ENCODE results near the gene ACAT2. TPM values are rescaled to one million over a fixed set of nuclear protein-coding genes. Genes with fewer than 3 reads are reported as not detected.

The ACAT2 gene
- total RNA-seq, 1 experiment from 2014 or later, result 46.0 TPM

- TF ChIP-seq CTCF (IDR thresholded peaks at IDR 0.05; ENCODE audit: unreplicated experiment), result no peak
- Mint-ChIP-seq H3K9me3 (ENCODE audit: unreplicated experiment) (no peaks in the 10 kb centered on the region), H3K36me3 (ENCODE audit: insufficient read depth, unreplicated experiment) (peaks cover 100% of the 10 kb centered on the region), H3K27me3 (ENCODE audit: insufficient read depth, unreplicated experiment) (no peaks in the 10 kb centered on the region), H3K4me1 (ENCODE audit: insufficient read depth, unreplicated experiment) (no peaks in the 10 kb centered on the region), H3K27ac (ENCODE audit: low read depth, unreplicated experiment) (no peak overlapping the region), H3K4me3 (ENCODE audit: unreplicated experiment) (no peak overlapping the region)
- no peak for DNase-seq (ENCODE audit: unreplicated experiment)
- POLR2A ChIA-PET, result interaction anchor here (0.7 to 2.5 kb wide), 10 partner anchors 9 to 60 kb away, joined by 3 to 10 read pairs (median 4); partner anchors contain the start of gene SOD2
- intact Hi-C loops (cut with micrococcal nuclease), result no loop called here
- CTCF ChIA-PET, result interaction anchor here (0.7 to 1.5 kb wide), 2 partner anchors 14 to 25 kb away, joined by 3 to 4 read pairs; no protein-coding TSS in a partner anchor
- BruUV-seq (replicated peaks), result no TSS peak
Observed at GRCh38 chr6:159751448-159751847, 10.4 kb upstream of the ACAT2 start.

- no peak for DNase-seq (ENCODE audit: unreplicated experiment)
- Mint-ChIP-seq H3K36me3 (ENCODE audit: insufficient read depth, unreplicated experiment) (peaks cover 100% of the 10 kb centered on the region), H3K4me3 (ENCODE audit: unreplicated experiment) (no peak overlapping the region), H3K4me1 (ENCODE audit: insufficient read depth, unreplicated experiment) (peaks cover 1% of the 10 kb centered on the region), H3K27me3 (ENCODE audit: insufficient read depth, unreplicated experiment) (no peaks in the 10 kb centered on the region), H3K27ac (ENCODE audit: low read depth, unreplicated experiment) (no peak overlapping the region), H3K9me3 (ENCODE audit: unreplicated experiment) (no peaks in the 10 kb centered on the region)
- intact Hi-C loops (cut with micrococcal nuclease), result no loop called here
- TF ChIP-seq CTCF (IDR thresholded peaks at IDR 0.05; ENCODE audit: unreplicated experiment), result no peak
- BruUV-seq (replicated peaks), result no TSS peak
- CTCF ChIA-PET, result no interaction called here
- POLR2A ChIA-PET, result interaction anchor here (0.7 to 2.5 kb wide), 4 partner anchors 7 to 36 kb away, joined by 3 to 10 read pairs (median 6); partner anchors contain the start of gene TCP1
Observed at GRCh38 chr6:159753081-159753872, 8.6 kb upstream of the ACAT2 start.

GRCh38 chr6:159754401-159754800 lies 7.4 kb upstream of the ACAT2 start:
- BruUV-seq (replicated peaks), result no TSS peak
- H3K9me3 Mint-ChIP-seq (ENCODE audit: unreplicated experiment), result no peaks in the 10 kb centered on the region
- peaks cover 100% of the 10 kb centered on the region for H3K36me3 Mint-ChIP-seq (ENCODE audit: insufficient read depth, unreplicated experiment)
- H3K27ac Mint-ChIP-seq (ENCODE audit: low read depth, unreplicated experiment), result no peak overlapping the region
- intact Hi-C loops (cut with micrococcal nuclease), result no loop called here
- peaks cover 5% of the 10 kb centered on the region for H3K4me1 Mint-ChIP-seq (ENCODE audit: insufficient read depth, unreplicated experiment)
- no peak overlapping the region for H3K4me3 Mint-ChIP-seq (ENCODE audit: unreplicated experiment)
- CTCF ChIA-PET, result interaction anchor here (0.7 kb wide), 1 partner anchor 62 kb away, joined by 3 read pairs; no protein-coding TSS in a partner anchor
- POLR2A ChIA-PET, result no interaction called here
- H3K27me3 Mint-ChIP-seq (ENCODE audit: insufficient read depth, unreplicated experiment), result no peaks in the 10 kb centered on the region
- TF ChIP-seq CTCF (IDR thresholded peaks at IDR 0.05; ENCODE audit: unreplicated experiment), result no peak
- DNase-seq (ENCODE audit: unreplicated experiment), result no peak

- BruUV-seq (replicated peaks), result no TSS peak
- Mint-ChIP-seq H3K4me1 (ENCODE audit: insufficient read depth, unreplicated experiment) (peaks cover 12% of the 10 kb centered on the region), H3K36me3 (ENCODE audit: insufficient read depth, unreplicated experiment) (peaks cover 100% of the 10 kb centered on the region), H3K4me3 (ENCODE audit: unreplicated experiment) (no peak overlapping the region), H3K9me3 (ENCODE audit: unreplicated experiment) (no peaks in the 10 kb centered on the region), H3K27me3 (ENCODE audit: insufficient read depth, unreplicated experiment) (no peaks in the 10 kb centered on the region), H3K27ac (ENCODE audit: low read depth, unreplicated experiment) (no peak overlapping the region)
- no peak for TF ChIP-seq CTCF (IDR thresholded peaks at IDR 0.05; ENCODE audit: unreplicated experiment)
- ChIA-PET POLR2A (interaction anchor here (0.7 to 1.2 kb wide), 2 partner anchors 21 kb away, joined by 3 read pairs; no protein-coding TSS in a partner anchor), CTCF (interaction anchor here (0.7 kb wide), 1 partner anchor 63 kb away, joined by 3 read pairs; no protein-coding TSS in a partner anchor)
- intact Hi-C loops (cut with micrococcal nuclease), result no loop called here
- DNase-seq (ENCODE audit: unreplicated experiment), result no peak
Observed at GRCh38 chr6:159754959-159755914, 6.6 kb upstream of the ACAT2 start.
